Endothelial cell of umbilical vein (primary cell): ENCODE measurements around the gene GPR32. TPM values are rescaled to one million over a fixed set of nuclear protein-coding genes. Genes with fewer than 3 reads are reported as not detected.

Source experiments
- BruUV-seq: library from RNA; stranded (reverse); fragments of 400-500 nt; replicated peaks from 2 replicates; lab custom pipeline; 2021; lab: Mats Ljungman, UMichigan
- CTCF ChIA-PET: fragments of 300-600, 350-600 bp; sonication (Branson Sonifier 250); formaldehyde crosslinking; loops from one replicate; lab custom pipeline; 2021; ENCODE audit warnings: antibody characterized with exemption, inconsistent platforms; lab: Charles Lee
- POLR2A ChIA-PET: fragments of 300-600, 350-600 bp; sonication (Branson Sonifier 250); formaldehyde crosslinking; loops from one replicate; lab custom pipeline; 2021; ENCODE audit warnings: antibody characterized with exemption, inconsistent platforms; lab: Charles Lee
- DNase-seq: peaks from one replicate; pipeline ENCODE4 v3.0.0-alpha.2; 2011; ENCODE audit warnings: low read depth, low spot score
- FAIRE-seq: peaks from 2 replicates; lab custom pipeline; 2011; peaks lifted over from hg19 to GRCh38; lab: Jason Lieb, UNC
- H2AFZ ChIP-seq: 2 replicates; pipeline ENCODE4 v1.6.0; 2012; ENCODE audit warnings: low read depth, low read length, control low read depth, inconsistent platforms
- H3K27ac ChIP-seq: 2 replicates; pipeline ENCODE4 v1.5.1; 2011; ENCODE audit warnings: low read depth, mild to moderate bottlenecking, control low read depth, low read length, moderate library complexity; ENCODE audit not compliant: insufficient read depth
- H3K27me3 ChIP-seq, 2 experiments: 2 replicates each; pipeline versions ENCODE4 v1.6.0 to v1.6.1; 2011; ENCODE audit warnings: low read length in 2 of 2, mixed read lengths in 1 of 2; ENCODE audit not compliant: control insufficient read depth in 2 of 2, insufficient read depth in 2 of 2
- H3K36me3 ChIP-seq, 2 experiments: 2 replicates in 1 of 2; 3 replicates in 1 of 2; pipeline ENCODE4 v1.5.1; 2011; ENCODE audit warnings: low read length in 2 of 2, mild to moderate bottlenecking in 1 of 2, moderate library complexity in 1 of 2; ENCODE audit not compliant: control insufficient read depth in 2 of 2, insufficient read depth in 2 of 2; ENCODE audit errors: extremely low read depth in 1 of 2
- H3K4me1 ChIP-seq: 3 replicates; pipeline ENCODE4 v1.5.1; 2011; ENCODE audit warnings: mild to moderate bottlenecking, low read length; ENCODE audit not compliant: control insufficient read depth, insufficient read depth; ENCODE audit errors: extremely low read depth
- H3K4me2 ChIP-seq: 2 replicates; pipeline ENCODE4 v1.6.1; 2011; ENCODE audit warnings: low read length, control low read depth, mixed read lengths; ENCODE audit not compliant: insufficient read depth
- H3K4me3 ChIP-seq, 3 experiments: fragments of 200-600 bp in 1 of 3; sonication (generic), shearing (Covaris generic) in 1 of 3; replicated peaks in 1 of 3; 2 replicates each; pipeline ENCODE4 v1.5.1; 2011 to 2016; ENCODE audit warnings: control low read depth in 3 of 3, low read length in 3 of 3, mild to moderate bottlenecking in 2 of 3, inconsistent platforms in 1 of 3, low read depth in 1 of 3, moderate library complexity in 1 of 3; ENCODE audit not compliant: insufficient read depth in 1 of 3
- H3K79me2 ChIP-seq: 2 replicates; pipeline ENCODE4 v1.6.0; 2012; ENCODE audit warnings: low read length, inconsistent platforms; ENCODE audit not compliant: control insufficient read depth, insufficient read depth
- H3K9ac ChIP-seq: replicated peaks from 2 replicates; pipeline ENCODE3; 2011; ENCODE audit warnings: low read length, control low read depth; ENCODE audit not compliant: insufficient read depth; ENCODE audit errors: extremely low read depth
- H3K9me1 ChIP-seq: replicated peaks from 3 replicates; pipeline ENCODE4 v1.6.0; 2011; ENCODE audit warnings: mild to moderate bottlenecking, low read length; ENCODE audit not compliant: control insufficient read depth, insufficient read depth; ENCODE audit errors: extremely low read depth
- H3K9me3 ChIP-seq: replicated peaks from 2 replicates; pipeline ENCODE4 v1.5.1; 2012; ENCODE audit warnings: low read length, inconsistent platforms; ENCODE audit not compliant: control insufficient read depth, insufficient read depth
- H4K20me1 ChIP-seq: replicated peaks from 2 replicates; pipeline ENCODE3; 2011; ENCODE audit warnings: mild to moderate bottlenecking, low read length; ENCODE audit not compliant: control insufficient read depth, insufficient read depth; ENCODE audit errors: extremely low read depth
- CTCF ChIP-seq, 2 donors: IDR thresholded peaks; 1 replicate in 1 of 2; 2 replicates in 1 of 2; pipeline ENCODE4 v1.5.1; 2011; ENCODE audit warnings: low read length in 2 of 2, mild to moderate bottlenecking in 2 of 2, moderate library complexity in 2 of 2, control low read depth in 1 of 2, inconsistent platforms in 1 of 2, low read depth in 1 of 2; ENCODE audit not compliant: insufficient read depth in 1 of 2; ENCODE audit errors: extremely low read depth in 1 of 2
- EZH2 ChIP-seq: IDR thresholded peaks from 2 replicates; pipeline ENCODE4 v1.6.1; 2012; ENCODE audit warnings: borderline replicate concordance, low read depth, mild to moderate bottlenecking, moderate library complexity, low read length, inconsistent platforms; ENCODE audit not compliant: severe bottlenecking
- FOS ChIP-seq: IDR thresholded peaks from 2 replicates; pipeline ENCODE4 v1.6.1; 2011; ENCODE audit warnings: mild to moderate bottlenecking, low read length, moderate library complexity, borderline replicate concordance; ENCODE audit not compliant: insufficient read depth
- GATA2 ChIP-seq: IDR thresholded peaks from 2 replicates; pipeline ENCODE4 v1.7.0; 2011; ENCODE audit warnings: low read depth, mild to moderate bottlenecking, moderate library complexity, mixed read lengths, low read length; ENCODE audit not compliant: insufficient read length, insufficient read depth
- JUN ChIP-seq: IDR thresholded peaks from 2 replicates; pipeline ENCODE4 v1.6.1; 2011; ENCODE audit warnings: borderline replicate concordance, low read depth; ENCODE audit not compliant: insufficient read length, insufficient read depth
- MAX ChIP-seq: IDR thresholded peaks from 2 replicates; pipeline ENCODE4 v1.6.1; 2011; ENCODE audit not compliant: insufficient read depth, insufficient read length
- MYC ChIP-seq: IDR thresholded peaks from one replicate; pipeline ENCODE4 v1.6.1; 2011; ENCODE audit warnings: mild to moderate bottlenecking, low read depth, low read length
- POLR2A ChIP-seq: IDR thresholded peaks from 2 replicates; pipeline ENCODE4 v1.6.1; 2012; ENCODE audit warnings: low read depth, mild to moderate bottlenecking, control low read depth, low read length
- POLR2AphosphoS5 ChIP-seq: IDR thresholded peaks from 2 replicates; pipeline ENCODE4 v1.6.1; 2012; ENCODE audit warnings: low read depth, mild to moderate bottlenecking, control low read depth, low read length, moderate library complexity; ENCODE audit not compliant: insufficient read depth
- dilution Hi-C: fragments of 300-500 bp; cut with MboI; formaldehyde crosslinking; loops from one replicate; pipeline ENCODE4 v1.15.0; 2019; ENCODE audit warnings: low sequenced_read_pairs; ENCODE audit not compliant: extremely low pct_ligation_motif_present
- intact Hi-C: fragments of 100-400 bp; cut with micrococcal nuclease; formaldehyde crosslinking; loops from one replicate; pipeline ENCODE4 v1.10.0; 2022
- polyA plus RNA-seq, 4 experiments: library from polyadenylated mRNA; depleted of rRNA in 3 of 4; stranded (reverse) in 3 of 4; unstranded in 1 of 4; fragments of >200 nt; gene quantifications; 2 replicates each; pipeline versions ENCODE4 v1.2.1 to v1.2.3, GENCODE V29; 2011 to 2012; ENCODE audit warnings: missing spikeins in 1 of 4
- total RNA-seq: library from RNA; stranded (reverse); gene quantifications from 2 replicates; pipeline ENCODE4 v1.2.3, GENCODE V29; 2021

Gene GPR32
- total and polyA plus RNA-seq, 2 donors (not counting 3 experiments of a cell fraction or from before 2014, with no cell fraction given): not detected

GRCh38 chr19:50728084-50728737 is 42.1 kb upstream of the GPR32 start:
- no peak overlapping the region for H3K4me3 ChIP-seq
- TF ChIP-seq MAX: peak; percentile 60
- TF ChIP-seq MYC: no peak
- no peak for TF ChIP-seq POLR2AphosphoS5
- POLR2A ChIA-PET: no interaction called here
- no TSS peak for BruUV-seq
- no peaks in the 10 kb centered on the region for H3K27me3 ChIP-seq
- dilution Hi-C loops: no loop called here
- intact Hi-C loops: loop anchor here (5.0 kb wide), 1 partner anchor 379 kb away; the partner anchor contains the start of gene CTU1
- no peaks in the 10 kb centered on the region for H3K79me2 ChIP-seq
- no peak overlapping the region for H3K9ac ChIP-seq
- FAIRE-seq (peak; percentile 77), DNase-seq (peak; percentile 86)
- no peaks in the 10 kb centered on the region for H3K36me3 ChIP-seq
- H4K20me1 ChIP-seq: no peaks in the 10 kb centered on the region
- peak overlapping the region; percentile 16 for H3K4me2 ChIP-seq
- no peaks in the 10 kb centered on the region for H3K9me1 ChIP-seq
- no peak overlapping the region for H3K27ac ChIP-seq
- no peaks in the 10 kb centered on the region for H3K9me3 ChIP-seq
- H3K4me1 ChIP-seq: peaks cover 15% of the 10 kb centered on the region
- CTCF ChIA-PET: interaction anchor here (0.5 to 1.1 kb wide), 6 partner anchors 16 to 322 kb away, joined by 3 to 6 read pairs (median 4); no protein-coding TSS in a partner anchor
- H2AFZ ChIP-seq: peak overlapping the region; percentile 50

- Histone ChIP-seq H3K27me3 (no peaks in the 10 kb centered on the region), H3K9me3 (no peaks in the 10 kb centered on the region), H3K4me2 (no peak overlapping the region), H3K79me2 (no peaks in the 10 kb centered on the region), H3K4me3 (no peak overlapping the region), H3K9ac (no peak overlapping the region), H3K27ac (no peak overlapping the region), H4K20me1 (no peaks in the 10 kb centered on the region), H3K9me1 (no peaks in the 10 kb centered on the region), H2AFZ (no peak overlapping the region), H3K4me1 (peaks cover 5% of the 10 kb centered on the region), H3K36me3 (no peaks in the 10 kb centered on the region)
- no TSS peak for BruUV-seq
- intact Hi-C loops (loop anchor here (5.0 kb wide), 1 partner anchor 377 kb away; the partner anchor contains the start of gene CTU1), dilution Hi-C loops (no loop called here)
- POLR2A ChIA-PET: interaction anchor here (0.5 kb wide), 1 partner anchor 74 kb away, joined by 3 read pairs; no protein-coding TSS in a partner anchor
- no peak for FAIRE-seq
- TF ChIP-seq GATA2 (no peak), CTCF (IDR thresholded peaks at IDR 0.05; ENCODE audit: extremely low read depth in 1 of 2, insufficient read depth in 1 of 2, low read depth in 1 of 2, low read length in 2 of 2) (no peak), MAX (no peak), JUN (no peak), POLR2AphosphoS5 (no peak), FOS (no peak), MYC (no peak), EZH2 (no peak), POLR2A (no peak)
- no peak for DNase-seq
- CTCF ChIA-PET: interaction anchor here (1.2 kb wide), 1 partner anchor 173 kb away, joined by 4 read pairs; no protein-coding TSS in a partner anchor
Observed at GRCh38 chr19:50729894-50730293, 40.4 kb upstream of the GPR32 start.
